Right ventricle myocardium inferior (tissue), 1 donor: ENCODE data around the gene PAM. TPM values are rescaled to one million over a fixed set of nuclear protein-coding genes. Genes with fewer than 3 reads are reported as not detected.
"Not testable (repeated sequence)": the region's sequence is repeated elsewhere in the genome, so short reads cannot be mapped to it uniquely, and the experiment has no call there.

ENCODE experiments used
- ATAC-seq: fragments of 200-7000 bp; cut with Tn5 transposase; one replicate; pipeline ENCODE4 v1.9.1; 2020; ENCODE audit warnings: mild to moderate bottlenecking, moderate library complexity
- DNase-seq: peaks from one replicate; pipeline ENCODE4 v3.0.0; 2021; ENCODE audit errors: missing footprints
- intact Hi-C: fragments of 100-400 bp; cut with DNase I; formaldehyde crosslinking; loops from one replicate; pipeline ENCODE4 v1.11.0; 2022
- total RNA-seq: library from RNA; stranded (reverse); fragmentation: NEBNext Ultra II Directional; extraction: Animal tissue kit (Norgen Biotek cat#: 25700); gene quantifications from one replicate; pipeline ENCODE4 v1.2.1, GENCODE V29; 2021
- donor health status: DM: no; HTN: yes; CAD: no; lungs with severe emphysema.

PAM gene
- total RNA-seq, 1 donor from 2014 or later = 959 TPM

DNA sequence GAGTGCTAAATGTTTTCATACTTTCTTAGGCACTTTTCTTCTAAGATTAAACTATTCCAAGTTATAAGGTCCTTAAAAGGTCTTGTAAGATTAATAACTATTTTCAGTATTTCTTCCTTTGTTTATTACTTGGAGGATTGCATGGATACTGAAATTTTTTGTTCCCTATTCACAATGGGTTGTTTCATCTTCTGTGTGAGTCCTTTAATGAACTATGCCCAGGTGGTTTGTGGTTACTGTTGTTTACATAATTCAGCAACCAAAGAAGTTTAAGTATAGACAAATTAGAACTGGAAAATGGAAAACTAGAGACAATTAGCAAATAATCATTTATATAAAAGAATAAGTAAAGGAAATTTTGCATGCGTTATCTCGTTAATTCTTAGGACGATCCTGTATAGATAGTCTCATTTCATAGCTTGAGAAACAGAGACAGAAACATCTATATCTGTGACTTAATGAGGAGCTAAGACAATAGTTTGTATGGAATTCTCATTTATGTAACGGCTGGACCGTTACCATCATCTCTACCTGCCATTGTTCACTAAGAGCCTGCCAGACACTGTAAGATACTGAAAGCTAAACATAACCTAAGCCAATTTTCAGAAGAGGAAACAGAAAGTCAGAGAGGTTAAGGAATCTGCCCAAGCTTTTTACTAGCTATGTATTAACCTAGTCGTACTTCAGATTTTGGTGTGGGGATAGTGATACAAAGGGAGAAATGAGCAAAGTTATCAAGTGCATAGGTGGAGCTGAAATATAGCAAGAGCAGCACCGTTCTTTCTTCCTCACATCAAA lies 148.2 kb downstream of the PAM start:
- ATAC-seq (peak; percentile 26), DNase-seq (no peak)
- intact Hi-C loops = no loop called here

DNA sequence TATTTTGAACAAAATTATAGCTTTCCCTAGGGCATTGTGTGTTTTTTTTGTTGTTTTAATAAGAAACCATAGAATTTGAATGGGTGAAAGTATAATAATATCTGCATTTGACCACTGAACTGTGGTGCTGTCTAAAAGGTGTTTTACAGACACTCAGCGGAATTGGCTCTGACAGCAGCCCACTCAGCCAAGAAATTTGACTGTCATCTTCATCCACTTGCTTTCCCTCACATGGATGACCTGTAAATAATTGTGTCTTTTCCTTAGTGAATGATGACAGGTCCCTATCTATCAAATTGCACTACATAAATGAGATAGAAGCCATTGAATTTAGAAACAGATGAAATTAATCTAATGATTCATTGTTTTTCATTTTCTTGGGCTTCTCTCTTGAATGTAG lies 150.0 kb downstream of the PAM start:
- DNase-seq (no peak), ATAC-seq (no peak)
- intact Hi-C loops = no loop called here

DNA sequence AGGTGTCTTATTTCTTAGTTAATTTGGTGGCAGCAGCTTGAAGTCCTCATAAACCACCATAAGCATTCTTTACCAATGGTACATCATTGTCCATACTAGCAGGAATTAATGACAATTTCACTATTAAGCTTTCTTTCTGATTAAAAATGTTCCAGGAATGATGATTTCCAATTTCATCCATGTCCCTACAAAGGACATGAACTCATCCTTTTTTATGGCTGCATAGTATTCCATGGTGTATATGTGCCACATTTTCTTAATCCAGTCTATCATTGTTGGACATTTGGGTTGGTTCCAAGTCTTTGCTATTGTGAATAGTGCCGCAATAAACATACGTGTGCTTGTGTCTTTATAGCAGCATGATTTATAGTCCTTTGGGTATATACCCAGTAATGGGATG lies 152.0 kb downstream of the PAM start:
- ATAC-seq, intact Hi-C loops, DNase-seq: not testable (repeated sequence)

DNA sequence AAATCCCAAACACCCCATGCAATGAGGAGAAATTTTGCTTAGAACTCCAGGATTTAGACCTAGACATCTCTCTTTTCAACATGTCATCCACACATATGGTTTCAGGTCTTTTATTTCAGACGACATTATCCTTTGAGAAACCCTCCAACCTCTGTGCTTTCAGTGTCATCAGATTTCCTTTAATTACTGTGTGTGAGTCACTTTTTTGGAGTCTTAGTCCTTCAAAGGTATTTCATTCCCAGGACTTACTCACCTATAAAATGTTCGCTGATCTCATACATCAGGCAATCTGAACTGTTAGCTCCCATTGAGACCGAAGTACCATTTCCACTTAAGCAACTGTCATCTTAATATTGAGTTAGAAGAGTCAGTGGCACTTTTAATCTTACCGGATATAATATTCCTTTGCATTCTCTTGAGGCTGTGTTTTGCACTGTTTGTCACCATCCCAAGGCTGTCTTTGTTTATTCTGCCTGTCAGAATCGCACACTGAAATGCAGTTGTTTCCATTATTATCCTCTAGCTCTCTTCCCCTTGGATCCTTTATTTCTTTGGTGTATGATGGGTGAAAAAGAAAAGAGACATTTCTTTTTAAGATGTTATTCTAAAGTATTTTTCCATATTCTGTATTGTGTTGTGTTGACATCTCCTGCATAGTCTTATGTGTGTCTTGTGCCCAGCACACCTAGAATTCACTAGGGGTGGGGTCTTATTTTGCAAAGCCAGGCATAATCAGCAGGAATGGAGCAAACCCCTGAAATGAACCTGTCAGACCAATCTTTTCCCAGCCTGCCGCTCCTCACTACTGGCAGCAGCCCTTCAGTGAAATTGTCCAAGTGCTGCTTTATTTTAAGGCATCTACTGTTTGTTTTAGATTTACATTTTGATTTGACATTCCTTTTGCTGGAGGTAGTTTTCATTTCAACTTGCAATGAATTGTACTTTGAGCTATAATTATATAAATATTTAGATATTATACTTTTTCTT lies 155.4 kb downstream of the PAM start:
- no peak for DNase-seq
- ATAC-seq = no peak
- intact Hi-C loops = no loop called here

DNA sequence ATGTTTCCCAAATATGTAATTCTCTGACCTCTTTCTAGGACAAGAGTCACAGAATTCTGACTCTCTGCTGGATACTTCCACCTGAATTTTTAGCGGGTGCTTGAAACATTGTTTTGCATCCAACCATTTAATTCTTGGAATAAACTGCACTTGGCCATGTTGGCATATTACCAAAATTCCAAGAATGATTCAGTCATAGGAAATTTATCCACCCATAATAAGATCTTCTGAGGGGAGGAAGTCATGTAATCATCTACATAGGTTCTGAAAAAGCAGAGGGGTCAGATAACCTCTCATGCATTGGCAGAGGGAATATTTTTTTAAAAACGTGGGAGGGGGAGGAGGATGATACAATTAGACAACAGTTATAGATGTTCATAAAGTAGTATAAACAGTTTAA lies 156.9 kb downstream of the PAM start:
- peak; percentile 42 for ATAC-seq

DNA sequence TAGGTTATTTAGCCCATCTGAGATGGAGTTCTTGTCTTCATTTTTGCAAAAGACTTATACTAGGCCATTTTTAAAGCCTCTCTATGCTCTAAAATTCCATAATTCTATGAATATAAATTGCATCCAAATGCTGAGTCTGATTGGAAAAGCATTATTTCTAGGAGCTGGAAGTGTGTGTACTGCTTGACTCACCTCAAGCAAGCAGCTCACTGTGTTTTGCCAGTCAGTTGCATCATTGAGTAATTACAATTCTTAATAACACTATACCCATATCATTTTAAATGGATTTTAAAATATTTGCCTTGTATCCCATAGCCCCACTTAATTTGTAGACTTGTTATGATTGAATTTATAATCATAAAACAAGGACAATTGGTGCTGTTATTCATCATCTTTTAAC lies 161.0 kb downstream of the PAM start:
- DNase-seq = no peak
- no peak for ATAC-seq
- intact Hi-C loops = no loop called here

More for the DNA sequence above, 156.9 kb downstream of the PAM start:
- intact Hi-C loops = no loop called here
- no peak for DNase-seq

DNA sequence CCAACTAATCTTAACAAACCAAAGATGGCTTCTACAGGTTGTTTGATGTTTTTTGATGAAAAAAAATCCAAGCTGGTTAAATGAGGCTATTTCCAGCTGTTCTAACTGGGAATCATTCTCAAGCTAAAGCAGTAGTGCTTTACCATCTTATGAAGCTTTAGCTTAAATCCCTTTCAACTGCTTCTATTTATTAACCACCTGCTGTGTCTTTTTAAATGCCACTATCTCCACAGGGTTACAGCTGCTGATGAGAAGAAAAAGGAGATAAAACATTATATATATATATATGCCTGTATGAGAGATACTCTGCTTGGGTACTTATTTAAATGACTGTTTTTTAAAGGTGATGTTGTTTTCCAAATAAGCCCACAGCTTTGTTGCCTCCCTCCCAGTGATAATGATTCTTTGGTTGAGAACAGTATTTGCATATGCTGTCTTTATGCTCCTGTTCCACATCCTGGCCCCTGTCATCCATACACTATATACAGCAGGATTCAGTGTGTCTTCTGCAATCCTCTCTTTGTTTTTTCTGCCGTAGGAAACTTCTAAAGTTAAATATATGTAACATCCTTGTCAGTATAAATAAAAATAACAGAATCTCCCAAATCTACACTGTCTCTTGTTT lies 164.0 kb downstream of the PAM start:
- DNase-seq (no peak), ATAC-seq (no peak)
- intact Hi-C loops = no loop called here

DNA sequence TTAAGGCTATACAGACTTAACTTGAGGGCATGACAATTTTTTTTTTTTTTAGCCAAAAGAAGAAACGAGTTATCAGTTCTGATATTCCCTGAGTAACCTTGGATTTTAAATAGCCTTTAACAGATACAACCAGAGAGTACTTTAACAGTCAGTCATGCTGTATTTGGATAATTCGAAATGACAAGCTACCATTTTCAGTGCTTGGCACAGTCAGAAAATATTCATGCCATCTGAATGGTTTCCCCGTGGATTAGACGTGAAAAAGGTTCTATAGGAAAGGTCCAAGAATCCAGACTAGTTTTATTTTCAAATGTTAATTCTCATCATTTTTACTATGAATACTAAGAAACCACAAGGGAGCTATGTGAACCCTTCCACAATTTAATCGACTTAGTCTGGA lies 165.7 kb downstream of the PAM start:
- ATAC-seq (no peak), DNase-seq (no peak)
- intact Hi-C loops = loop anchor here (5.0 kb wide), 1 partner anchor 53 kb away; no protein-coding TSS in a partner anchor

DNA sequence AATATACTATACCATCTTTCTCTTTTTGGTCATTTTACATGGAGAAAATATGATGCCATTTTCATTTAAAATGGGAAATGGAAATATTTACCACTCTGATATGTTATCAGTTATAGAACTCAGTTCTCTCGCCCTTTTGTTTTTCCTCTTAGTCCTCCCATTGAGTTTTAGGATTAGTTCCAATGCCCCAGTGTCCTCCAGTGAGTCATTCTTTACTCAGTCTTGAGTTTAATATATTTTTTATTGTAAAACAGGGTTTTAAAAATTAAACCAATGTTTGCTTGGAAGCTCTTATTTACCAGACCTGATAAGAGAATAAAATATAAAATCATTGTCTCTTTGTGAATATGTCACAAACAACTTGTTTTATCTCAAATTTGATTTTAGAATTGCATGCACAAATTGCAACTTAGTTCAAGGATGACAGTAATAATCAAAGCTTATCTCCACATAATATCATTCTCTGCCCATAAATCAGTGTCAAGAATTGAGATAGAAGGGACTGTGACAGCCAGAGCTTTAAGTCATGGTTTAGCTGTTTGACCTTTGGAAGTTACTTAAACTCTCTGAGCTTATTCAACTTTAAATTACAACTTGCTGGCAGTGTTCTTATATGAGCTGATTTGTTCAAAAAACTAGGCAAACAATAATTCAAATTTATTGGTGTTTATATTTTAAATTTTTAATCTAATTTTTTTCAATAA lies 166.4 kb downstream of the PAM start:
- DNase-seq = no peak
- intact Hi-C loops = loop anchor here (5.0 kb wide), 1 partner anchor 54 kb away; no protein-coding TSS in a partner anchor
- ATAC-seq = no peak

DNA sequence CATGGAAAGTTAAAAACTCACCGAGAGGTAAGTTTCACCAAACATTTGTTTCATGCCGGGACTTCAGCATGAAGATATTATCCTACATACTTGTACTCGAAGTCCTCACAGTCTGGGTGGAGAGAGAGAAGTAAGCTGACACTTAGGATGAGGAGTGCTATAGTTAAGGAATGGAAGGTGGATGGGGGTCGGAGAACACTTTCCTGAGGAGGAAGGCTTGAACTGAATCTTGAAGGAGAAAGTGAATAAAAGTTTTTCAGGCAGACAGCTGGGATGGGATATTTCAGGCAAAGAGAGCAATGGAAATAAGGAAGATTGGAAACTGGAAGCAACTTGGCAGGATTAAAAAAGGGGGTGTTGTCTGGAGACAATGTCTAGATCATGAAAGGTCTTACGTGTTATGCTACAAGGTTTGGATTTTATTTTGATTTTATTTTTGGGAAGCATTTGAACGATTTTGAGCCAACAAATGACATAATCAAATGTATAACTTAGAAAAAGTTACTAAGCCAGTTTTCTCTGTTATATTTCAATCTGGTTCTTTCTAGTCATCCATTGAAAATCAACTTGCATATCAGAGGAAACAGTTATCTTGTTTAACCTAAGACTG lies 167.1 kb downstream of the PAM start:
- intact Hi-C loops = loop anchor here (5.0 kb wide), 1 partner anchor 55 kb away; no protein-coding TSS in a partner anchor
- ATAC-seq (no peak), DNase-seq (no peak)

DNA sequence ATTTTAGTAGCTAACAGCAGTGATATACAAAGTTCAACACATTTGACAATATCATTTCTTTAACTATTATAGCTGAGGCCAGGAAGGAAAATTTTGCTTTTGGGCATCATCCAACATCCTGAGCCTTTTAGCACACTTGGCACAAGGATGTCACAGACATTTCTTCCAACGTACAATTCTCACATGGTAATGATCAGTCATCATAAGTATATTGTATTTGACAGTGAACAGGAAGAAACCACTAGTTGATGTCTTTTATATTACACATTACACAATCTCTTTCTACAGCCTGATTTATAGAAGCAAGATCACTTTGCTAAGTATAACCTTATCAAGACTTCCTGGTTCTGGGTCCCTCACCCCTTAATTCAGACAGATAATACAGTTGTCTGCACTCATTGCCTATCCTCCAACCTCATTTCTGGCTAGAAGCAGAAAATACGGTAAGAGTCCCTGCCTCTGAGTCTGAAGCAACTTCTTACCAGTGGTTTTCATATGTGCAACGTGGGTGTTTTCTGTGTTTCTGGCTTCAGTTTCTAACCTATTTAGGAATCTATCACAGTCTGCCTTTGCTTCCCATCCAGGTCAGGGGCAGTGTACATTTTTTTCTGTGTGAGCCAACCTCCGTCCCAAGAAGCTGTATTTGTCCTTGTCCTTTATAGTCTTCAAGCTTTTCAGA lies 167.8 kb downstream of the PAM start:
- DNase-seq (no peak), ATAC-seq (no peak)
- intact Hi-C loops = loop anchor here (5.0 kb wide), 1 partner anchor 56 kb away; no protein-coding TSS in a partner anchor

DNA sequence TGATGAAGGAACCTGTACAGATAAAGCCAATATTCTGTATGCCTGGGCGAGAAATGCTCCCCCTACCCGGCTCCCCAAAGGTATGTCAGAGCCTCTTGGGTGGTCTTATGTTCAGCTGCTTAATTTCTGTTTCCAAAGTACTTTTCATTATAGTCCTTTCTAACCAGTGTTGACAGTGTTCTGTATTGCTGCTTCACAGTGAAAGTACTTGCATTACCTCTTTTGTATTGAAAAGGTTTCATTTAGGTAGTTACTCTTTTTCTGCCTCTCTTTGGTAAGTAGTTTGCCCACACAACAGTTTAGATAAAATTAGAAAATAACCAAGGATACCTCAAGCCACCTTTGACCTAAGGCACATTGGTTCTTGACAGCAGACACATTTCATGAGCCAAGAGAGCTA lies 169.9 kb downstream of the PAM start:
- no peak for DNase-seq
- intact Hi-C loops = loop anchor here (5.0 kb wide), 1 partner anchor 58 kb away; no protein-coding TSS in a partner anchor
- ATAC-seq = no peak

DNA sequence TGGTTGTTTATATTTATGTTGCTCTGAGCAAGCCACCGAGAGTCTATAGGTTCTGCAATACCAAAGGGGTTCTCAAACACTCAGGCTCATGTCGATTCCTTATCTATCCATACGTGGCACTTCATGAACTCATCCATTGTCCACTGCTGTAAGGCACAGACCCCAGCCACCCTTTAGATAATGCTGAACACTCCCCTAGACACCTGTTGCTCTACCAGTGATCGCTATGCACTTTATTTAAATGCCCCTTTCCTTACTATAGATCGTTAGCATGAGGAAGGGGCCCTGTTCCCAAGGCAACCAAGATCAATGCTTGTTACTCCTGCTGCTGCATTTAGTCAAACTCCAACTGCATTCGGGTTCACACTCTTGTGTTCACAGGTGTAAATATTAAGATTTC lies 171.9 kb downstream of the PAM start:
- ATAC-seq (no peak), DNase-seq (no peak)
- intact Hi-C loops = no loop called here

DNA sequence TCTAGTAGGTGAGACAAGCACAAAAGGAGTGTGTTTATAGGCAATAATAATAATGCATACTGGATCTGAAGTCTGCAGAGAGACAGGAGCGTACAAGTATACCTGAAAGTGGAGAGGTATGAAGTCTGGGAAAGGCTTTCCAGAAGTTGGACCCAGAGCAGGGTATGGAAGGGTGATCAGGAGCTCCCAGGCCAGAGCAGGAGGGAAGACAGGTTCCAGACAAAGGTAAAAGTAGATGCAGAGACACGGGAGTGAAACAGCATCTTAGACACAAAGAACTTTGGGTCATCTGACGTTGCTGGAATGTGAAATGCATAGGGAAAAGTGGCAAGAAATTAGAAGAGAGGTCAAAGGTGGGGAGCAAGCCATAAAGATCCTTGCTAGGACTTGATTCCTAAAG lies 175.1 kb downstream of the PAM start:
- no peak for ATAC-seq
- DNase-seq = no peak
- intact Hi-C loops = no loop called here

DNA sequence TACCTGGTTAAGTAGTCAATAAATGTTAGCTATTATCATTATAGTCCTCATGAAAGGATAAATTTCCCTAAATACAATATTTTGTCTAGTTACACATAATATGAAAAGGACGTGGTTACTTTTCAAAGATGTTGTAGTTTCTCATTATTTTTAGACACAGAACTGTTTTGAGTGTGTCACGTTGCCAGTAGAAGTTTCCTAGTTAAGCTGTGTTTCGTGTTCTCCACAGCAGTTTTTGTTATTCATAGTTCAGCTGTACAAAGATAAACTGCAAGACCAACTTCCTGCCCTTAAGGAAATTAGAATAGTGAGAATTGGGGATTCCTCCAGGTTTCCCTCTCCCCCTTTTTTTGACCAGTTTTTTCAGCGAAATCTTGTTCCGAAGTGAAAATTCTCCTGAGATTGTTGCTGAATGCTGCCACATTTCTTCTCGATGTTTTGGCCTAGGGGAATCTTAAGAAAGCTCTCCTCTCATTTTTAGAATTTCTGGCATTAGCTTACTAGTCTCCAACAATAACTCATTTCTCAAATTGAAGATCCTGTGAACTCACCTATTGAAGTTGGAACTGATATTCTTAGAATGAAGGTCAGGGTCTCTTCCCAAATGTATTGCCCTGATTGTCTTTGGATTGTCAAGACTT lies 176.1 kb downstream of the PAM start:
- ATAC-seq (peak; percentile 23), DNase-seq (no peak)
- intact Hi-C loops = no loop called here

DNA sequence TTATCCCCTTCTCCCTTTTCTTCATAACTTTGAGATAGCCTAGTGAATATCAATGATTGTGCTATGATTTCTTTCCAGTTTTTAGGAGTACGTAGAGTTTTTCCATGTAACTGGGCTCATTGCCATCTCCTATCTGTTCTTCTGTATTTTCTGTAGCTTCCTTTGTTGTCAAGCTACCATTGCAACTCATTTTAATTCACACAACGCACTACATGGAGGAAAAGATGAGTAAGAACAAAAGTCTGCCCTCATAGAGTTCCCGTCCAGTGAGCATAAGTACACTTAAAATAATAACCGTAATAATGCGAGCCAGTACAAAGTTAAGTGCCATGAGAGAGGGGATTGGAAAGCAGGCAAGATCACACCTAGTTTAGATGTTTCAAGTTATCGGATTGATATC lies 177.7 kb downstream of the PAM start:
- intact Hi-C loops = no loop called here
- ATAC-seq (no peak), DNase-seq (no peak)

DNA sequence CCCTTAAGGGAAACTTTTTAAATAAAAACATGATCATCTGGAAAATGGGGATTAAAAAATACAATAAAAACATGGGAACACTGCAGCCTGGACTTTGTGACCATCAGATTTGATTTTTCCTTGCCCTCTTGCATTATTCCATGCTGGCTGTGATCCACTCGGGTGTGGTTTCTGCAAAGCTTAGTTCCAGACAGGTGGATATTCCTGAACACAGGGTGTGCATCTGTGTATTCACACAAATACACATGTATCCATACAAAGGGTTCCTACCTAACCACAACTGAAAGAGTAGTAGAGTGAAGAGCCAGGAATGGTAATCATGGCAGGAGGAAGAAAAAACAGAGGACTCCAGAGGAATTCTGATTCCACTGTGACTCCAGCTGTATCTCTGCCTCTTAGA lies 178.2 kb downstream of the PAM start:
- ATAC-seq = peak; percentile 16
- no peak for DNase-seq
- intact Hi-C loops = no loop called here
